RWPE2 (cell line): ENCODE data around the gene G6PC3.

Source experiments
- ATAC-seq: fragments of 200-7000 bp; cut with Tn5 transposase; 3 replicates; pipeline ENCODE4 v1.9.1; 2021; ENCODE audit warnings: low read depth
- DNase-seq: peaks from one replicate; pipeline ENCODE4 v3.0.0-alpha.2; 2020; ENCODE audit warnings: low spot score
- H3K27ac ChIP-seq: fragments of 450-650 bp; 2 replicates; pipeline ENCODE4 v1.5.1; 2017; ENCODE audit warnings: mild to moderate bottlenecking; ENCODE audit not compliant: poor library complexity, severe bottlenecking
- H3K27me3 ChIP-seq: fragments of 250-450 bp; sonication (Bioruptor Pico); 2 replicates; pipeline ENCODE4 v1.5.1; 2021; ENCODE audit warnings: mild to moderate bottlenecking, moderate library complexity; ENCODE audit not compliant: insufficient read depth, poor library complexity, severe bottlenecking
- H3K36me3 ChIP-seq: fragments of 250-450 bp; sonication (Bioruptor Pico); 2 replicates; pipeline ENCODE4 v1.5.1; 2020; ENCODE audit warnings: low read depth, mild to moderate bottlenecking, moderate library complexity
- H3K4me1 ChIP-seq: fragments of 250-450 bp; sonication (Bioruptor Pico); 2 replicates; pipeline ENCODE4 v1.5.1; 2021; ENCODE audit warnings: mild to moderate bottlenecking, moderate library complexity; ENCODE audit not compliant: insufficient read depth, poor library complexity, severe bottlenecking
- H3K4me3 ChIP-seq: fragments of 250-450 bp; sonication (Bioruptor Pico); 2 replicates; pipeline ENCODE4 v1.5.1; 2021; ENCODE audit warnings: mild to moderate bottlenecking, moderate library complexity; ENCODE audit not compliant: severe bottlenecking
- H3K9me3 ChIP-seq: fragments of 250-450 bp; sonication (Bioruptor Pico); 2 replicates; pipeline ENCODE4 v1.5.1; 2021; ENCODE audit warnings: mild to moderate bottlenecking, moderate library complexity; ENCODE audit not compliant: severe bottlenecking
- CTCF ChIP-seq: fragments of 450-650 bp; IDR thresholded peaks from one replicate; pipeline ENCODE4 v1.5.1; 2017; ENCODE audit warnings: mild to moderate bottlenecking, moderate library complexity; ENCODE audit not compliant: poor library complexity, severe bottlenecking

G6PC3 gene

GRCh38 chr17:44082256-44082927 lies 11.9 kb downstream of the G6PC3 start:
- ATAC-seq (no peak), DNase-seq (no peak)
- H3K4me3 ChIP-seq: no peak overlapping the region
- H3K4me1 ChIP-seq: peaks cover 12% of the 10 kb centered on the region
- H3K27me3 ChIP-seq: no peaks in the 10 kb centered on the region
- no peaks in the 10 kb centered on the region for H3K9me3 ChIP-seq
- H3K27ac ChIP-seq: no peak overlapping the region
- peaks cover 4% of the 10 kb centered on the region; the same call in 1 of the 2 replicates for H3K36me3 ChIP-seq
- no peak for TF ChIP-seq CTCF

GRCh38 chr17:44083250-44083849 lies 12.8 kb downstream of the G6PC3 start:
- peak; percentile 63 for ATAC-seq
- peak; percentile 79 for TF ChIP-seq CTCF

GRCh38 chr17:44084131-44084538 lies 13.6 kb downstream of the G6PC3 start:
- peaks cover 16% of the 10 kb centered on the region for H3K4me1 ChIP-seq
- TF ChIP-seq CTCF: no peak
- H3K9me3 ChIP-seq: no peaks in the 10 kb centered on the region
- no peaks in the 10 kb centered on the region for H3K27me3 ChIP-seq
- no peak overlapping the region for H3K27ac ChIP-seq
- ATAC-seq: no peak
- no peak for DNase-seq
- H3K36me3 ChIP-seq: peaks cover 4% of the 10 kb centered on the region; the same call in 1 of the 2 replicates
- no peak overlapping the region for H3K4me3 ChIP-seq

More at GRCh38 chr17:44083250-44083849, 12.8 kb downstream of the G6PC3 start:
- no peak for DNase-seq
- Histone ChIP-seq H3K27me3 (no peaks in the 10 kb centered on the region), H3K36me3 (peaks cover 4% of the 10 kb centered on the region; the same call in 1 of the 2 replicates), H3K27ac (no peak overlapping the region), H3K4me3 (no peak overlapping the region), H3K4me1 (peaks cover 16% of the 10 kb centered on the region), H3K9me3 (no peaks in the 10 kb centered on the region)

GRCh38 chr17:44084921-44085320 lies 14.4 kb downstream of the G6PC3 start:
- DNase-seq (no peak), ATAC-seq (no peak)
- no peak for TF ChIP-seq CTCF
- Histone ChIP-seq H3K9me3 (no peaks in the 10 kb centered on the region), H3K27me3 (no peaks in the 10 kb centered on the region), H3K36me3 (peaks cover 4% of the 10 kb centered on the region; the same call in 1 of the 2 replicates), H3K4me1 (peaks cover 16% of the 10 kb centered on the region), H3K4me3 (no peak overlapping the region), H3K27ac (no peak overlapping the region)

- TF ChIP-seq CTCF: no peak
- Histone ChIP-seq H3K27me3 (no peaks in the 10 kb centered on the region), H3K9me3 (no peaks in the 10 kb centered on the region), H3K4me1 (peaks cover 16% of the 10 kb centered on the region), H3K27ac (peak overlapping the region; percentile 45), H3K36me3 (peaks cover 4% of the 10 kb centered on the region; the same call in 1 of the 2 replicates), H3K4me3 (no peak overlapping the region)
- ATAC-seq: no peak
- no peak for DNase-seq
Measured at GRCh38 chr17:44085908-44086307, 15.4 kb downstream of the G6PC3 start.
